Lower leg skin (tissue), 3 donors: ENCODE data around the gene PRLR.

Source experiments
- POLR2A ChIP-seq, 2 donors: fragments of 450-650 bp; IDR thresholded peaks; one replicate each; pipeline ENCODE4 v1.6.1; 2016 to 2017; ENCODE audit warnings: antibody characterized with exemption in 2 of 2, mild to moderate bottlenecking in 1 of 2, moderate library complexity in 1 of 2
- TF ChIP-seq, protein P1 (sequence below), 3 donors: fragments of 450-650 bp; IDR thresholded peaks; one replicate each; pipeline ENCODE4 v1.5.1; 2016; ENCODE audit warnings: antibody characterized with exemption in 3 of 3, mild to moderate bottlenecking in 3 of 3, moderate library complexity in 2 of 3

DNA sequence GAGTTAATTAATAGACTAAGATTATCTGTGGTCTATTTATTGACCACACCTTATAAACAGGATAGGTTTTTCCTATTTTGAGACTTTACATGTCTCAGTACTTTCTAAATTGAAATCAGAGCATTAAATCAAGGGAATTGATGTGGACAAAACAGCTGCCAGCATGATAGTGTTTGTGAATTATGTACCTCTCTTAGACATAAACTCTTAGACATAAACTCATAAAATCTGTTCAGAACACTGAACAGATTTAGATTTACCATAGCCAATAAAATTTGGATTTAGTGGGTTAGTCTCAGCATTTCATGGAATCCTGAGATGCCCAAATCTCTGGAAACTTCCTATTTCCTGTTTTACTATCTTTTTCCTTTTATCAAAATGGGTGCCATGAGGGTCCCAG lies 171.0 kb downstream of the PRLR start:
- TF ChIP-seq, protein P1, sequence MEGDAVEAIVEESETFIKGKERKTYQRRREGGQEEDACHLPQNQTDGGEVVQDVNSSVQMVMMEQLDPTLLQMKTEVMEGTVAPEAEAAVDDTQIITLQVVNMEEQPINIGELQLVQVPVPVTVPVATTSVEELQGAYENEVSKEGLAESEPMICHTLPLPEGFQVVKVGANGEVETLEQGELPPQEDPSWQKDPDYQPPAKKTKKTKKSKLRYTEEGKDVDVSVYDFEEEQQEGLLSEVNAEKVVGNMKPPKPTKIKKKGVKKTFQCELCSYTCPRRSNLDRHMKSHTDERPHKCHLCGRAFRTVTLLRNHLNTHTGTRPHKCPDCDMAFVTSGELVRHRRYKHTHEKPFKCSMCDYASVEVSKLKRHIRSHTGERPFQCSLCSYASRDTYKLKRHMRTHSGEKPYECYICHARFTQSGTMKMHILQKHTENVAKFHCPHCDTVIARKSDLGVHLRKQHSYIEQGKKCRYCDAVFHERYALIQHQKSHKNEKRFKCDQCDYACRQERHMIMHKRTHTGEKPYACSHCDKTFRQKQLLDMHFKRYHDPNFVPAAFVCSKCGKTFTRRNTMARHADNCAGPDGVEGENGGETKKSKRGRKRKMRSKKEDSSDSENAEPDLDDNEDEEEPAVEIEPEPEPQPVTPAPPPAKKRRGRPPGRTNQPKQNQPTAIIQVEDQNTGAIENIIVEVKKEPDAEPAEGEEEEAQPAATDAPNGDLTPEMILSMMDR (IDR thresholded peaks at IDR 0.05), result no peak
- TF ChIP-seq POLR2A (IDR thresholded peaks at IDR 0.05), result no peak
